HepG2 (cell line): ENCODE results near the gene SPACA6. TPM values are rescaled to one million over a fixed set of nuclear protein-coding genes. Genes with fewer than 3 reads are reported as not detected.

ENCODE experiments used
- E2F5 ChIP-seq: sonication (generic); formaldehyde crosslinking; conservative IDR thresholded peaks from 2 replicates; pipeline ENCODE4 v1.4.0; 2020; ENCODE audit warnings: missing genetic modification reagents
- GATAD1 ChIP-seq: IDR thresholded peaks from 2 replicates; pipeline ENCODE4 v1.6.1; 2016; ENCODE audit warnings: missing genetic modification reagents, missing compliant biosample characterization
- HDAC1 ChIP-seq: sonication (generic); formaldehyde crosslinking; IDR thresholded peaks from 2 replicates; pipeline ENCODE4 v1.5.1; 2020; ENCODE audit warnings: mild to moderate bottlenecking, missing genetic modification reagents
- MATR3 ChIP-seq: sonication (generic); formaldehyde crosslinking; IDR thresholded peaks from 2 replicates; pipeline ENCODE4 v1.4.0; 2020; ENCODE audit warnings: missing genetic modification reagents
- SMAD9 ChIP-seq: sonication (generic); formaldehyde crosslinking; IDR thresholded peaks from 2 replicates; pipeline ENCODE4 v1.5.1; 2020; ENCODE audit warnings: mild to moderate bottlenecking, missing genetic modification reagents
- STAG1 ChIP-seq: sonication (generic); formaldehyde crosslinking; IDR thresholded peaks from 2 replicates; pipeline ENCODE4 v1.4.0; 2020; ENCODE audit warnings: missing genetic modification reagents
- TEAD3 ChIP-seq: optimal IDR thresholded peaks from 2 replicates; pipeline ENCODE3; 2016; ENCODE audit warnings: borderline replicate concordance
- YEATS2 ChIP-seq: sonication (generic); formaldehyde crosslinking; IDR thresholded peaks from 2 replicates; pipeline ENCODE4 v1.4.0; 2020; ENCODE audit warnings: missing genetic modification reagents, borderline replicate concordance
- ZHX2 ChIP-seq, 2 experiments: sonication (generic) in 1 of 2; formaldehyde crosslinking in 1 of 2; IDR thresholded peaks; 2 replicates each; pipeline versions ENCODE4 v1.6.1 to v1.9.0; 2014 to 2022; ENCODE audit warnings: antibody characterized with exemption in 1 of 2, borderline replicate concordance in 1 of 2, inconsistent platforms in 1 of 2, low read depth in 1 of 2, missing genetic modification reagents in 1 of 2
- polyA plus RNA-seq, 8 experiments: library from polyadenylated mRNA; depleted of rRNA in 3 of 8; stranded (reverse) in 7 of 8; unstranded in 1 of 8; fragments of >200 nt; fragmentation: Illumina TruSeq in 4 of 8; extraction: Trizol in 4 of 8; gene quantifications; 2 replicates each; pipeline versions ENCODE4 v1.2.1 to v1.2.3, GENCODE V29; 2011 to 2016; ENCODE audit warnings: low read depth in 4 of 8, missing spikeins in 1 of 8, mixed read lengths in 1 of 8; ENCODE audit not compliant: insufficient read depth in 1 of 8
- total RNA-seq, 5 experiments: library from RNA; depleted of rRNA; stranded (reverse); fragments of >200 nt; fragmentation: Illumina TruSeq; extraction: Trizol; gene quantifications; 2 replicates each; pipeline ENCODE4 v1.2.3, GENCODE V29; 2016; ENCODE audit warnings: low read depth in 1 of 5

The SPACA6 gene
- total and polyA plus RNA-seq, 2 of the 13 experiments (the other 11 are each of a cell fraction or from before 2014, with no cell fraction given): 1.4 to 2.2 TPM

- no peak for TF ChIP-seq YEATS2
- no peak for TF ChIP-seq E2F5 (CRISPR knock-in tag)
- no peak for TF ChIP-seq STAG1 (CRISPR knock-in tag)
- no peak for TF ChIP-seq MATR3
- no peak for TF ChIP-seq HDAC1
- TF ChIP-seq ZHX2 (IDR thresholded peaks at IDR 0.05; ENCODE audit: low read depth): no peak
- TF ChIP-seq ZHX2 (CRISPR knock-in tag; IDR thresholded peaks at IDR 0.05; ENCODE audit: borderline replicate concordance): no peak
- TF ChIP-seq TEAD3 (CRISPR knock-in tag): no peak
- no peak for TF ChIP-seq GATAD1 (CRISPR knock-in tag)
- no peak for TF ChIP-seq SMAD9 (CRISPR knock-in tag)
- TF ChIP-seq, all 625 proteins: peak for 0
Measured at GRCh38 chr19:51749979-51750378, 56.8 kb downstream of the SPACA6 start (continued).
